HepG2 (cell line): ENCODE measurements around the gene KCNMA1. TPM values are rescaled to one million over a fixed set of nuclear protein-coding genes. Genes with fewer than 3 reads are reported as not detected.
A peak's percentile ranks its signal among the peaks of the same experiment; 100 is the strongest.

Experiments
- ARHGAP35 ChIP-seq: sonication (generic); formaldehyde crosslinking; IDR thresholded peaks from 2 replicates; pipeline ENCODE4 v1.9.0; 2022; ENCODE audit warnings: mild to moderate bottlenecking, inconsistent platforms, moderate library complexity, missing genetic modification reagents, borderline replicate concordance
- DNMT3B ChIP-seq: conservative IDR thresholded peaks from 2 replicates; pipeline ENCODE4 v1.6.1; 2016; ENCODE audit warnings: missing biosample characterization, control low read depth
- FOXA1 ChIP-seq, 2 experiments: fragments of 450-650 bp in 1 of 2; sonication (generic) in 1 of 2; formaldehyde crosslinking in 1 of 2; IDR thresholded peaks; 2 replicates each; pipeline versions ENCODE4 v1.4.0 to v1.6.1; 2016 to 2020; ENCODE audit warnings: missing genetic modification reagents in 1 of 2
- FOXA3 ChIP-seq: IDR thresholded peaks from 2 replicates; pipeline ENCODE4 v1.6.1; 2016; ENCODE audit warnings: missing genetic modification reagents, missing compliant biosample characterization
- GATAD2A ChIP-seq: IDR thresholded peaks from 2 replicates; pipeline ENCODE4 v1.6.1; 2016
- HDAC1 ChIP-seq: sonication (generic); formaldehyde crosslinking; IDR thresholded peaks from 2 replicates; pipeline ENCODE4 v1.5.1; 2020; ENCODE audit warnings: mild to moderate bottlenecking, missing genetic modification reagents
- HHEX ChIP-seq: IDR thresholded peaks from 2 replicates; pipeline ENCODE4 v1.6.1; 2016; ENCODE audit warnings: control low read depth
- MAFF ChIP-seq: IDR thresholded peaks from 2 replicates; pipeline ENCODE4 v1.6.1; 2011; ENCODE audit warnings: low read depth, low read length, improper control_type of control experiment
- MAFK ChIP-seq, 2 experiments: IDR thresholded peaks in 1 of 2; conservative IDR thresholded peaks in 1 of 2; 2 replicates each; pipeline ENCODE4 v1.6.1; 2011; ENCODE audit warnings: improper control_type of control experiment in 2 of 2, low read length in 2 of 2
- MED13 ChIP-seq: sonication (generic); formaldehyde crosslinking; IDR thresholded peaks from 2 replicates; pipeline ENCODE4 v1.5.0; 2020; ENCODE audit warnings: missing genetic modification reagents
- NAIF1 ChIP-seq: sonication (generic); formaldehyde crosslinking; IDR thresholded peaks from 2 replicates; pipeline ENCODE4 v1.5.0; 2020; ENCODE audit warnings: mild to moderate bottlenecking, missing genetic modification reagents, borderline replicate concordance
- NCOR1 ChIP-seq: fragments of 200-600 bp; sonication (generic); IDR thresholded peaks from 2 replicates; pipeline ENCODE4 v1.7.0; 2017; ENCODE audit warnings: antibody characterized with exemption, low read length, borderline replicate concordance
- PITX1 ChIP-seq: sonication (generic); formaldehyde crosslinking; IDR thresholded peaks from 2 replicates; pipeline ENCODE4 v1.5.1; 2020; ENCODE audit warnings: mild to moderate bottlenecking, missing genetic modification reagents
- SNAPC4 ChIP-seq: sonication (generic); formaldehyde crosslinking; IDR thresholded peaks from 2 replicates; pipeline ENCODE4 v1.4.0; 2020; ENCODE audit warnings: mild to moderate bottlenecking, missing genetic modification reagents
- THRA ChIP-seq: sonication (generic); formaldehyde crosslinking; IDR thresholded peaks from 2 replicates; pipeline ENCODE4 v1.4.0; 2020; ENCODE audit warnings: missing genetic modification reagents, borderline replicate concordance
- THYN1 ChIP-seq: sonication (generic); formaldehyde crosslinking; IDR thresholded peaks from 2 replicates; pipeline ENCODE4 v1.8.1; 2023; ENCODE audit warnings: low read depth, mild to moderate bottlenecking, moderate library complexity, missing genetic modification reagents, borderline replicate concordance
- YEATS2 ChIP-seq: sonication (generic); formaldehyde crosslinking; IDR thresholded peaks from 2 replicates; pipeline ENCODE4 v1.4.0; 2020; ENCODE audit warnings: missing genetic modification reagents, borderline replicate concordance
- ZFP1 ChIP-seq: IDR thresholded peaks from 2 replicates; pipeline ENCODE4 v1.6.1; 2016
- ZNF296 ChIP-seq: sonication (generic); formaldehyde crosslinking; conservative IDR thresholded peaks from 2 replicates; pipeline ENCODE4 v1.5.0; 2020; ENCODE audit warnings: mild to moderate bottlenecking, missing genetic modification reagents
- ZNF572 ChIP-seq: sonication (generic); formaldehyde crosslinking; IDR thresholded peaks from 2 replicates; pipeline ENCODE4 v1.5.1; 2020; ENCODE audit warnings: mild to moderate bottlenecking, missing genetic modification reagents
- ZNF652 ChIP-seq: IDR thresholded peaks from 2 replicates; pipeline ENCODE4 v1.6.1; 2016; ENCODE audit warnings: low read depth, borderline replicate concordance
- polyA plus RNA-seq, 8 experiments: library from polyadenylated mRNA; depleted of rRNA in 3 of 8; stranded (reverse) in 7 of 8; unstranded in 1 of 8; fragments of >200 nt; fragmentation: Illumina TruSeq in 4 of 8; extraction: Trizol in 4 of 8; gene quantifications; 2 replicates each; pipeline versions ENCODE4 v1.2.1 to v1.2.3, GENCODE V29; 2011 to 2016; ENCODE audit warnings: low read depth in 4 of 8, missing spikeins in 1 of 8, mixed read lengths in 1 of 8; ENCODE audit not compliant: insufficient read depth in 1 of 8
- total RNA-seq, 5 experiments: library from RNA; depleted of rRNA; stranded (reverse); fragments of >200 nt; fragmentation: Illumina TruSeq; extraction: Trizol; gene quantifications; 2 replicates each; pipeline ENCODE4 v1.2.3, GENCODE V29; 2016; ENCODE audit warnings: low read depth in 1 of 5
- TF ChIP-seq, protein P1 (sequence below): sonication (generic); formaldehyde crosslinking; IDR thresholded peaks from 2 replicates; pipeline ENCODE4; 2020; ENCODE audit warnings: missing genetic modification reagents, mild to moderate bottlenecking, borderline replicate concordance

The KCNMA1 gene
- total and polyA plus RNA-seq, 2 of the 13 experiments (the other 11 are each of a cell fraction or from before 2014, with no cell fraction given) = 0.02 TPM; not detected in 1

- no peak for TF ChIP-seq SNAPC4 (CRISPR knock-in tag)
- TF ChIP-seq GATAD2A (CRISPR knock-in tag) = peak; percentile 67
- TF ChIP-seq PITX1 (CRISPR knock-in tag) = peak; percentile 67; the same call in 1 of the 2 replicates
- TF ChIP-seq YEATS2 = no peak
- no peak for TF ChIP-seq THRA
- no peak for TF ChIP-seq ZFP1 (CRISPR knock-in tag)
- no peak for TF ChIP-seq ZNF652 (CRISPR knock-in tag)
- TF ChIP-seq MAFF = 0 out of 2 replicates have a peak, but pooled peaks have one; percentile 18
- no peak for TF ChIP-seq ZNF296 (CRISPR knock-in tag)
- peak; percentile 77 for TF ChIP-seq HHEX (CRISPR knock-in tag)
- no peak for TF ChIP-seq ARHGAP35 (CRISPR knock-in tag)
- TF ChIP-seq ZNF572 (CRISPR knock-in tag) = no peak
- TF ChIP-seq HDAC1 (CRISPR knock-in tag) = peak; percentile 50; the same call in 1 of the 2 replicates
- TF ChIP-seq DNMT3B (CRISPR knock-in tag) = no peak
- peak in 1 of 2 experiments; percentile 13; a peak in 1 of 4 replicates for TF ChIP-seq MAFK (conservative IDR thresholded peaks at IDR 0.05 in 1 of 2, IDR thresholded peaks at IDR 0.05 in 1 of 2; ENCODE audit: low read length in 2 of 2)
- no peak for TF ChIP-seq NAIF1 (CRISPR knock-in tag)
- TF ChIP-seq FOXA3 = peak; percentile 86
- TF ChIP-seq FOXA1 (IDR thresholded peaks at IDR 0.05) = 0 out of 2 replicates have a peak, but pooled peaks have one; percentile 41
- TF ChIP-seq FOXA1 (CRISPR knock-in tag; IDR thresholded peaks at IDR 0.05) = peak; percentile 79
- TF ChIP-seq, protein P1, sequence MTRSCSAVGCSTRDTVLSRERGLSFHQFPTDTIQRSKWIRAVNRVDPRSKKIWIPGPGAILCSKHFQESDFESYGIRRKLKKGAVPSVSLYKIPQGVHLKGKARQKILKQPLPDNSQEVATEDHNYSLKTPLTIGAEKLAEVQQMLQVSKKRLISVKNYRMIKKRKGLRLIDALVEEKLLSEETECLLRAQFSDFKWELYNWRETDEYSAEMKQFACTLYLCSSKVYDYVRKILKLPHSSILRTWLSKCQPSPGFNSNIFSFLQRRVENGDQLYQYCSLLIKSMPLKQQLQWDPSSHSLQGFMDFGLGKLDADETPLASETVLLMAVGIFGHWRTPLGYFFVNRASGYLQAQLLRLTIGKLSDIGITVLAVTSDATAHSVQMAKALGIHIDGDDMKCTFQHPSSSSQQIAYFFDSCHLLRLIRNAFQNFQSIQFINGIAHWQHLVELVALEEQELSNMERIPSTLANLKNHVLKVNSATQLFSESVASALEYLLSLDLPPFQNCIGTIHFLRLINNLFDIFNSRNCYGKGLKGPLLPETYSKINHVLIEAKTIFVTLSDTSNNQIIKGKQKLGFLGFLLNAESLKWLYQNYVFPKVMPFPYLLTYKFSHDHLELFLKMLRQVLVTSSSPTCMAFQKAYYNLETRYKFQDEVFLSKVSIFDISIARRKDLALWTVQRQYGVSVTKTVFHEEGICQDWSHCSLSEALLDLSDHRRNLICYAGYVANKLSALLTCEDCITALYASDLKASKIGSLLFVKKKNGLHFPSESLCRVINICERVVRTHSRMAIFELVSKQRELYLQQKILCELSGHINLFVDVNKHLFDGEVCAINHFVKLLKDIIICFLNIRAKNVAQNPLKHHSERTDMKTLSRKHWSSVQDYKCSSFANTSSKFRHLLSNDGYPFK (CRISPR knock-in tag) = no peak
- peak; percentile 87 for TF ChIP-seq NCOR1
- TF ChIP-seq THYN1 (CRISPR knock-in tag) = no peak
- TF ChIP-seq MED13 (CRISPR knock-in tag) = no peak
Measured at GRCh38 chr10:77333610-77334340, 303.8 kb downstream of the KCNMA1 start (continued).
